Esophagus squamous epithelium (tissue), 4 donors: ENCODE measurements around the gene ADAMTS3.
"Not testable (repeated sequence)": the region's sequence is repeated elsewhere in the genome, so short reads cannot be mapped to it uniquely, and the experiment has no call there.

Source experiments
- CTCF ChIP-seq, 6 experiments: fragments of 450-650 bp in 4 of 6; fragments of 200-600 bp in 2 of 6; sonication (generic) in 2 of 6; IDR thresholded peaks; one replicate each; pipeline ENCODE4 v1.5.1; 2016 to 2019; ENCODE audit warnings: antibody characterized with exemption in 6 of 6, mild to moderate bottlenecking in 4 of 6, moderate library complexity in 4 of 6
- POLR2A ChIP-seq, 4 donors: fragments of 450-650 bp; IDR thresholded peaks; one replicate each; pipeline ENCODE4 v1.6.1; 2017; ENCODE audit warnings: antibody characterized with exemption in 4 of 4, mild to moderate bottlenecking in 4 of 4, moderate library complexity in 3 of 4

DNA sequence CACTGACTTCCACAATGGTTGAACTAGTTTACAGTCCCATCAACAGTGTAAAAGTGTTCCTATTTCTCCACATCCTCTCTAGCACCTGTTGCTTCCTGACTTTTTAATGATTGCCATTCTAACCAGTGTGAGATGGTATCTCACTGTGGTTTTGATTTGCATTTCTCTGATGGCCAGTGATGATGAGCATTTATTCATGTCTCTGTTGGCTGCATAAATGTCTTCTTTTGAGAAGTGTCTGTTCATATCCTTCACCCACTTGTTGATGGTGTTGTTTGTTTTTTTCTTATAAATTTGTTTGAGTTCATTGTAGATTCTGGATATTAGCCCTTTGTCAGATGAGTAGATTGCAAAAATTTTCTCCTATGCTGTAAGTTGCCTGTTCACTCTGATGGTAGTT is 143.1 kb downstream of the ADAMTS3 start:
- TF ChIP-seq CTCF, POLR2A (IDR thresholded peaks at IDR 0.05): not testable (repeated sequence)
